HepG2 (cell line): ENCODE results near the gene KRTAP5-4. TPM values are rescaled to one million over a fixed set of nuclear protein-coding genes. Genes with fewer than 3 reads are reported as not detected.

Experiments used
- BORCS8-MEF2B ChIP-seq: sonication (generic); formaldehyde crosslinking; IDR thresholded peaks from 2 replicates; pipeline ENCODE4 v1.8.0; 2022; ENCODE audit warnings: mild to moderate bottlenecking, missing genetic modification reagents
- ETV5 ChIP-seq: IDR thresholded peaks from 2 replicates; pipeline ENCODE4 v1.6.1; 2018; ENCODE audit warnings: missing biosample characterization, missing genetic modification reagents, inconsistent platforms, borderline replicate concordance
- HNRNPUL1 ChIP-seq: fragments of 200-400 bp; formaldehyde crosslinking; IDR thresholded peaks from 2 replicates; pipeline ENCODE4 v1.6.1; 2017; ENCODE audit warnings: low read depth, mild to moderate bottlenecking, low read length, moderate library complexity
- MTA1 ChIP-seq: sonication (generic); formaldehyde crosslinking; IDR thresholded peaks from 2 replicates; pipeline ENCODE4 v1.4.0; 2020; ENCODE audit warnings: missing genetic modification reagents, mild to moderate bottlenecking, borderline replicate concordance
- PAF1 ChIP-seq: IDR thresholded peaks from 2 replicates; pipeline ENCODE4 v1.6.1; 2016; ENCODE audit warnings: missing genetic modification reagents, missing compliant biosample characterization
- POLR2A ChIP-seq, 2 experiments: IDR thresholded peaks; 2 replicates each; pipeline ENCODE4 v1.6.1; 2011; ENCODE audit warnings: low read depth in 2 of 2, low read length in 2 of 2, mild to moderate bottlenecking in 1 of 2, moderate library complexity in 1 of 2; ENCODE audit not compliant: insufficient read depth in 1 of 2
- RBM39 ChIP-seq: fragments of 200-400 bp; formaldehyde crosslinking; IDR thresholded peaks from one replicate; pipeline ENCODE4 v1.6.1; 2018; ENCODE audit warnings: antibody characterized with exemption, mild to moderate bottlenecking, low read depth, low read length; ENCODE audit not compliant: poor library complexity, severe bottlenecking
- RCOR2 ChIP-seq: IDR thresholded peaks from 2 replicates; pipeline ENCODE4 v1.6.1; 2016; ENCODE audit warnings: missing biosample characterization, missing genetic modification reagents
- ZNF101 ChIP-seq: sonication (generic); formaldehyde crosslinking; IDR thresholded peaks from 2 replicates; pipeline ENCODE4 v1.4.0; 2020; ENCODE audit warnings: mild to moderate bottlenecking, low read depth, missing genetic modification reagents, borderline replicate concordance
- ZNF251 ChIP-seq: sonication (generic); formaldehyde crosslinking; IDR thresholded peaks from 2 replicates; pipeline ENCODE4 v1.9.0; 2021; ENCODE audit warnings: mild to moderate bottlenecking, missing genetic modification reagents
- ZNF331 ChIP-seq: sonication (generic); formaldehyde crosslinking; IDR thresholded peaks from 2 replicates; pipeline ENCODE4 v1.4.0; 2020; ENCODE audit warnings: missing genetic modification reagents
- ZNF501 ChIP-seq: sonication (generic); formaldehyde crosslinking; IDR thresholded peaks from 2 replicates; pipeline ENCODE4 v1.5.1; 2020; ENCODE audit warnings: mild to moderate bottlenecking, moderate library complexity, missing genetic modification reagents
- ZNF652 ChIP-seq: IDR thresholded peaks from 2 replicates; pipeline ENCODE4 v1.6.1; 2016; ENCODE audit warnings: low read depth, borderline replicate concordance
- ZNF7 ChIP-seq: IDR thresholded peaks from 2 replicates; pipeline ENCODE4 v1.6.1; 2016; ENCODE audit warnings: missing biosample characterization, missing genetic modification reagents
- polyA plus RNA-seq, 8 experiments: library from polyadenylated mRNA; depleted of rRNA in 3 of 8; stranded (reverse) in 7 of 8; unstranded in 1 of 8; fragments of >200 nt; fragmentation: Illumina TruSeq in 4 of 8; extraction: Trizol in 4 of 8; gene quantifications; 2 replicates each; pipeline versions ENCODE4 v1.2.1 to v1.2.3, GENCODE V29; 2011 to 2016; ENCODE audit warnings: low read depth in 4 of 8, missing spikeins in 1 of 8, mixed read lengths in 1 of 8; ENCODE audit not compliant: insufficient read depth in 1 of 8
- total RNA-seq, 5 experiments: library from RNA; depleted of rRNA; stranded (reverse); fragments of >200 nt; fragmentation: Illumina TruSeq; extraction: Trizol; gene quantifications; 2 replicates each; pipeline ENCODE4 v1.2.3, GENCODE V29; 2016; ENCODE audit warnings: low read depth in 1 of 5
- TF ChIP-seq, protein P1 (sequence below): sonication (generic); formaldehyde crosslinking; IDR thresholded peaks from 2 replicates; pipeline ENCODE4 v1.5.1; 2020; ENCODE audit warnings: mild to moderate bottlenecking, moderate library complexity, missing genetic modification reagents
- TF ChIP-seq, protein P2 (sequence below): sonication (generic); formaldehyde crosslinking; IDR thresholded peaks from 2 replicates; pipeline ENCODE4 v1.8.1; 2023; ENCODE audit warnings: mild to moderate bottlenecking, missing genetic modification reagents
- TF ChIP-seq, protein P3 (sequence below): sonication (generic); formaldehyde crosslinking; conservative IDR thresholded peaks from 2 replicates; pipeline ENCODE4 v1.8.0; 2022; ENCODE audit warnings: mild to moderate bottlenecking, moderate library complexity, missing genetic modification reagents
- TF ChIP-seq, protein P4 (sequence below): sonication (generic); formaldehyde crosslinking; IDR thresholded peaks from 2 replicates; pipeline ENCODE4 v1.5.1; 2020; ENCODE audit warnings: missing genetic modification reagents, mild to moderate bottlenecking, borderline replicate concordance
- TF ChIP-seq, protein P5 (sequence below): sonication (generic); formaldehyde crosslinking; IDR thresholded peaks from 2 replicates; pipeline ENCODE4 v1.4.0; 2020; ENCODE audit warnings: mild to moderate bottlenecking, missing genetic modification reagents

The KRTAP5-4 gene
- total and polyA plus RNA-seq, 2 of the 13 experiments (the other 11 are each of a cell fraction or from before 2014, with no cell fraction given), result not detected

DNA sequence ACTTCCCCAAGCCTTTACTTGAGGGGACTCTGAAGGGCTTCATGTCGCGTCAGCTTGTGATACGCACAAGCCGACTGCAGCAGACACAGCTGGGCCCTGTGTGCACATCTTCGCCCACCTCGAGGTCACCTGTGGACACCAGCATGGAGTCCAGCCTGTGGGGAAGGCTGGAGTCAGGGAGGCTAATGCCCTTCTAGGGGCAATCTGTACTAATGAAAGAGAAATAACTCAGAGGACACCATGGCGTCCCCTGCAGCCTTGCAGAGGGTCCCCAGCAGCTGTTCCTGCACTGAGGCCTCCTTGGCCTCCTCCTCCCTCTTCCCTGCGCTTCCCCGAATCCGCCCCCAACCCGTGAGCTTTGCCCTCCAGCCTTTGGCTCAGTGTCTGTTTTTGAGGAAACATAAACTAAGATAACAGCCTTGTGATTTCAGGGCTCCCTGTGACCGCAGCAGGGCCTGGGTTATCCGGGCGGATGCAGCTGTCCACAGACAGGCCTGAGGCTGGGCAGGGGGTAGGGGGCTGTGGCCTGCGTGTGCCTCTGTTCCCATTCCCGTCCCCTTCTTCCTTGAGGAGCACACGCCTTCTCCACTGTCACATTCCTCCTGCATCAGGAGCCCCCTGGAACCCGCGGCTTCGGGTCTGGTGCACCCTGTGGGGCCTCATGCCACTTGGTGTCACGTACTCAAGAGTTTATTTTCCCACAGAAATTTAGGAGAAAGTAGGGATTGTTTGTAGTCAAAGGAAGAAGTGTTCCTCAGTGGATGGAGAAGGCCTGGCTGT, 32.6 kb upstream of the KRTAP5-4 start (continued):
- TF ChIP-seq, protein P1, sequence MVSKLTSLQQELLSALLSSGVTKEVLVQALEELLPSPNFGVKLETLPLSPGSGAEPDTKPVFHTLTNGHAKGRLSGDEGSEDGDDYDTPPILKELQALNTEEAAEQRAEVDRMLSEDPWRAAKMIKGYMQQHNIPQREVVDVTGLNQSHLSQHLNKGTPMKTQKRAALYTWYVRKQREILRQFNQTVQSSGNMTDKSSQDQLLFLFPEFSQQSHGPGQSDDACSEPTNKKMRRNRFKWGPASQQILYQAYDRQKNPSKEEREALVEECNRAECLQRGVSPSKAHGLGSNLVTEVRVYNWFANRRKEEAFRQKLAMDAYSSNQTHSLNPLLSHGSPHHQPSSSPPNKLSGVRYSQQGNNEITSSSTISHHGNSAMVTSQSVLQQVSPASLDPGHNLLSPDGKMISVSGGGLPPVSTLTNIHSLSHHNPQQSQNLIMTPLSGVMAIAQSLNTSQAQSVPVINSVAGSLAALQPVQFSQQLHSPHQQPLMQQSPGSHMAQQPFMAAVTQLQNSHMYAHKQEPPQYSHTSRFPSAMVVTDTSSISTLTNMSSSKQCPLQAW, result no peak; the same call in 1 of the 2 replicates
- TF ChIP-seq, protein P2, sequence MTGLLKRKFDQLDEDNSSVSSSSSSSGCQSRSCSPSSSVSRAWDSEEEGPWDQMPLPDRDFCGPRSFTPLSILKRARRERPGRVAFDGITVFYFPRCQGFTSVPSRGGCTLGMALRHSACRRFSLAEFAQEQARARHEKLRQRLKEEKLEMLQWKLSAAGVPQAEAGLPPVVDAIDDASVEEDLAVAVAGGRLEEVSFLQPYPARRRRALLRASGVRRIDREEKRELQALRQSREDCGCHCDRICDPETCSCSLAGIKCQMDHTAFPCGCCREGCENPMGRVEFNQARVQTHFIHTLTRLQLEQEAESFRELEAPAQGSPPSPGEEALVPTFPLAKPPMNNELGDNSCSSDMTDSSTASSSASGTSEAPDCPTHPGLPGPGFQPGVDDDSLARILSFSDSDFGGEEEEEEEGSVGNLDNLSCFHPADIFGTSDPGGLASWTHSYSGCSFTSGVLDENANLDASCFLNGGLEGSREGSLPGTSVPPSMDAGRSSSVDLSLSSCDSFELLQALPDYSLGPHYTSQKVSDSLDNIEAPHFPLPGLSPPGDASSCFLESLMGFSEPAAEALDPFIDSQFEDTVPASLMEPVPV (CRISPR knock-in tag), result no peak
- TF ChIP-seq RBM39 (no peak), ZNF251 (no peak), ZNF331 (CRISPR knock-in tag) (0 out of 2 replicates have a peak, but pooled peaks have one; percentile 13), ETV5 (peak; percentile 76; the same call in 1 of the 2 replicates), PAF1 (CRISPR knock-in tag) (no peak), ZNF101 (no peak), ZNF501 (peak; percentile 71), BORCS8-MEF2B (0 out of 2 replicates have a peak, but pooled peaks have one; percentile 44), ZNF652 (no peak), ZNF7 (CRISPR knock-in tag) (no peak), MTA1 (CRISPR knock-in tag) (peak; percentile 89; the same call in 1 of the 2 replicates), POLR2A (IDR thresholded peaks at IDR 0.05; ENCODE audit: insufficient read depth in 1 of 2, low read depth in 2 of 2, low read length in 2 of 2) (peak in 1 of 2 experiments; percentile 43; a peak in 2 of 4 replicates), HNRNPUL1 (no peak), RCOR2 (CRISPR knock-in tag) (0 out of 2 replicates have a peak, but pooled peaks have one; percentile 30)
- TF ChIP-seq, protein P3, sequence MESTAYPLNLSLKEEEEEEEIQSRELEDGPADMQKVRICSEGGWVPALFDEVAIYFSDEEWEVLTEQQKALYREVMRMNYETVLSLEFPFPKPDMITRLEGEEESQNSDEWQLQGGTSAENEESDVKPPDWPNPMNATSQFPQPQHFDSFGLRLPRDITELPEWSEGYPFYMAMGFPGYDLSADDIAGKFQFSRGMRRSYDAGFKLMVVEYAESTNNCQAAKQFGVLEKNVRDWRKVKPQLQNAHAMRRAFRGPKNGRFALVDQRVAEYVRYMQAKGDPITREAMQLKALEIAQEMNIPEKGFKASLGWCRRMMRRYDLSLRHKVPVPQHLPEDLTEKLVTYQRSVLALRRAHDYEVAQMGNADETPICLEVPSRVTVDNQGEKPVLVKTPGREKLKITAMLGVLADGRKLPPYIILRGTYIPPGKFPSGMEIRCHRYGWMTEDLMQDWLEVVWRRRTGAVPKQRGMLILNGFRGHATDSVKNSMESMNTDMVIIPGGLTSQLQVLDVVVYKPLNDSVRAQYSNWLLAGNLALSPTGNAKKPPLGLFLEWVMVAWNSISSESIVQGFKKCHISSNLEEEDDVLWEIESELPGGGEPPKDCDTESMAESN, result 0 out of 2 replicates have a peak, but pooled peaks have one; percentile 27
- TF ChIP-seq, protein P4, sequence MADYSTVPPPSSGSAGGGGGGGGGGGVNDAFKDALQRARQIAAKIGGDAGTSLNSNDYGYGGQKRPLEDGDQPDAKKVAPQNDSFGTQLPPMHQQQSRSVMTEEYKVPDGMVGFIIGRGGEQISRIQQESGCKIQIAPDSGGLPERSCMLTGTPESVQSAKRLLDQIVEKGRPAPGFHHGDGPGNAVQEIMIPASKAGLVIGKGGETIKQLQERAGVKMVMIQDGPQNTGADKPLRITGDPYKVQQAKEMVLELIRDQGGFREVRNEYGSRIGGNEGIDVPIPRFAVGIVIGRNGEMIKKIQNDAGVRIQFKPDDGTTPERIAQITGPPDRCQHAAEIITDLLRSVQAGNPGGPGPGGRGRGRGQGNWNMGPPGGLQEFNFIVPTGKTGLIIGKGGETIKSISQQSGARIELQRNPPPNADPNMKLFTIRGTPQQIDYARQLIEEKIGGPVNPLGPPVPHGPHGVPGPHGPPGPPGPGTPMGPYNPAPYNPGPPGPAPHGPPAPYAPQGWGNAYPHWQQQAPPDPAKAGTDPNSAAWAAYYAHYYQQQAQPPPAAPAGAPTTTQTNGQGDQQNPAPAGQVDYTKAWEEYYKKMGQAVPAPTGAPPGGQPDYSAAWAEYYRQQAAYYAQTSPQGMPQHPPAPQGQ (CRISPR knock-in tag), result no peak
- TF ChIP-seq, protein P5, sequence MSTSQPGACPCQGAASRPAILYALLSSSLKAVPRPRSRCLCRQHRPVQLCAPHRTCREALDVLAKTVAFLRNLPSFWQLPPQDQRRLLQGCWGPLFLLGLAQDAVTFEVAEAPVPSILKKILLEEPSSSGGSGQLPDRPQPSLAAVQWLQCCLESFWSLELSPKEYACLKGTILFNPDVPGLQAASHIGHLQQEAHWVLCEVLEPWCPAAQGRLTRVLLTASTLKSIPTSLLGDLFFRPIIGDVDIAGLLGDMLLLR, result no peak
